CD14-positive monocyte (primary cell): Measurements from ENCODE around the gene SLC12A8. TPM values are rescaled to one million over a fixed set of nuclear protein-coding genes. Genes with fewer than 3 reads are reported as not detected.

Source experiments
- DNase-seq, 3 donors: peaks; one replicate each; pipeline ENCODE4 v3.0.0-alpha.2; 2011 to 2022
- H2AFZ ChIP-seq: 2 replicates; pipeline ENCODE4 v1.6.0; 2012; ENCODE audit warnings: mild to moderate bottlenecking, low read depth, low read length, inconsistent platforms; ENCODE audit not compliant: insufficient read depth, poor library complexity, severe bottlenecking
- H3K27ac ChIP-seq, 2 donors: 1 replicate in 1 of 2; 2 replicates in 1 of 2; pipeline ENCODE4 v1.5.1; 2012 to 2013; ENCODE audit warnings: low read length in 2 of 2, control low read depth in 1 of 2, inconsistent platforms in 1 of 2, low read depth in 1 of 2, mild to moderate bottlenecking in 1 of 2
- H3K27me3 ChIP-seq, 2 donors: one replicate each; pipeline versions ENCODE4 v1.6.0 to v1.6.1; 2011 to 2013; ENCODE audit warnings: low read length in 2 of 2; ENCODE audit not compliant: control insufficient read depth in 2 of 2, insufficient read depth in 2 of 2
- H3K36me3 ChIP-seq, 2 donors: replicated peaks in 1 of 2; 1 replicate in 1 of 2; 2 replicates in 1 of 2; pipeline versions ENCODE4 v1.5.1 to v1.6.1; 2012 to 2013; ENCODE audit warnings: low read length in 2 of 2, control low read depth in 1 of 2, inconsistent platforms in 1 of 2, mild to moderate bottlenecking in 1 of 2; ENCODE audit not compliant: insufficient read depth in 2 of 2, control insufficient read depth in 1 of 2
- H3K4me1 ChIP-seq, 2 donors: 1 replicate in 1 of 2; 2 replicates in 1 of 2; pipeline versions ENCODE4 v1.5.1 to v1.6.1; 2012 to 2013; ENCODE audit warnings: low read length in 2 of 2, control low read depth in 1 of 2, inconsistent platforms in 1 of 2, mild to moderate bottlenecking in 1 of 2, moderate library complexity in 1 of 2; ENCODE audit not compliant: insufficient read depth in 2 of 2, control insufficient read depth in 1 of 2
- H3K4me2 ChIP-seq: replicated peaks from 2 replicates; pipeline ENCODE3; 2012; ENCODE audit warnings: low read length, moderate library complexity, mild to moderate bottlenecking; ENCODE audit not compliant: poor library complexity, severe bottlenecking; ENCODE audit errors: extremely low read depth
- H3K4me3 ChIP-seq, 3 experiments: fragments of 200-600 bp in 1 of 3; sonication (generic) in 1 of 3; replicated peaks in 1 of 3; 1 replicate in 2 of 3; 2 replicates in 1 of 3; pipeline ENCODE4 v1.5.1; 2011 to 2013; ENCODE audit warnings: low read length in 3 of 3, mild to moderate bottlenecking in 3 of 3, control low read depth in 2 of 3, low read depth in 2 of 3, inconsistent platforms in 1 of 3, moderate library complexity in 1 of 3
- H3K79me2 ChIP-seq: 2 replicates; pipeline ENCODE4 v1.6.0; 2012; ENCODE audit warnings: mild to moderate bottlenecking, control low read depth, inconsistent platforms, low read length, moderate library complexity; ENCODE audit not compliant: insufficient read depth
- H3K9ac ChIP-seq: 2 replicates; pipeline ENCODE4 v1.6.0; 2017; ENCODE audit warnings: low read length, mild to moderate bottlenecking; ENCODE audit not compliant: insufficient read depth, poor library complexity, severe bottlenecking
- H3K9me3 ChIP-seq, 2 donors: replicated peaks in 1 of 2; 1 replicate in 1 of 2; 2 replicates in 1 of 2; pipeline versions ENCODE4 v1.5.1 to v1.6.1; 2012 to 2013; ENCODE audit warnings: low read length in 2 of 2, control low read depth in 1 of 2; ENCODE audit not compliant: control insufficient read depth in 1 of 2, insufficient read depth in 1 of 2
- H4K20me1 ChIP-seq: 2 replicates; pipeline ENCODE4 v1.6.0; 2012; ENCODE audit warnings: mild to moderate bottlenecking, low read length, control low read depth, moderate library complexity; ENCODE audit not compliant: insufficient read depth
- H3K27ac Mint-ChIP-seq, 7 donors: one replicate each; pipeline ENCODE4 v1.8.0; 2020; ENCODE audit warnings: mild to moderate bottlenecking in 7 of 7, mixed read lengths in 7 of 7, moderate library complexity in 6 of 7, inconsistent platforms in 2 of 7
- H3K27me3 Mint-ChIP-seq, 3 donors: one replicate each; pipeline ENCODE4 v1.8.0; 2021 to 2022; ENCODE audit warnings: low read depth in 3 of 3, mild to moderate bottlenecking in 3 of 3, mixed read lengths in 3 of 3, moderate library complexity in 3 of 3, inconsistent platforms in 1 of 3
- H3K36me3 Mint-ChIP-seq, 2 donors: one replicate each; pipeline ENCODE4 v1.8.0; 2020; ENCODE audit warnings: mixed read lengths in 2 of 2, inconsistent platforms in 1 of 2, mild to moderate bottlenecking in 1 of 2
- H3K4me1 Mint-ChIP-seq: one replicate; pipeline ENCODE4 v1.8.0; 2020; ENCODE audit warnings: mild to moderate bottlenecking, mixed read lengths
- H3K4me3 Mint-ChIP-seq, 2 donors: one replicate each; pipeline ENCODE4 v1.8.0; 2020; ENCODE audit warnings: mild to moderate bottlenecking in 2 of 2, mixed read lengths in 2 of 2, moderate library complexity in 1 of 2
- H3K9me3 Mint-ChIP-seq, 7 donors: one replicate each; pipeline ENCODE4 v1.8.0; 2020 to 2022; ENCODE audit warnings: mixed read lengths in 7 of 7, mild to moderate bottlenecking in 6 of 7, moderate library complexity in 6 of 7, inconsistent platforms in 2 of 7
- CTCF ChIP-seq: fragments of 200-600 bp; IDR thresholded peaks from one replicate; pipeline ENCODE4 v1.8.0; 2022; ENCODE audit warnings: antibody characterized with exemption, mild to moderate bottlenecking
- WGBS: methylation state at CpG from one replicate; pipeline ENCODE4 v1.1.5; 2013; ENCODE audit warnings: missing lambda C conversion rate; ENCODE audit not compliant: insufficient coverage; 5-methylcytosine and 5-hydroxymethylcytosine counted together
- intact Hi-C, 2 donors: fragments of 100-400 bp; cut with micrococcal nuclease; formaldehyde crosslinking; loops; one replicate each; pipeline versions ENCODE4 v1.15.0 to v1.15.1; 2023
- polyA plus RNA-seq, 3 donors: library from polyadenylated mRNA; depleted of rRNA in 1 of 3; unstranded in 2 of 3; stranded (reverse) in 1 of 3; fragments of 300-500 nt in 2 of 3; fragments of >200 nt in 1 of 3; fragmentation: Illumina TruSeq in 2 of 3; gene quantifications; 1 replicate in 2 of 3; 2 replicates in 1 of 3; pipeline ENCODE4 v1.2.3, GENCODE V29; 2012 to 2021

Gene SLC12A8
- polyA plus RNA-seq, 3 donors: 0.23 to 0.46 (median 0.35) TPM

- intact Hi-C loops: loop anchor here in 1 of 2 donors (10.0 kb wide), 1 partner anchor 78 kb away; the partner anchor contains the start of gene HEG1
- H3K4me1 Mint-ChIP-seq: peaks cover 55% of the 10 kb centered on the region
- Histone ChIP-seq H3K4me1 (peaks cover 48 to 54% of the 10 kb centered on the region in 2 donors), H3K79me2 (no peaks in the 10 kb centered on the region), H3K9ac (no peak overlapping the region), H4K20me1 (no peaks in the 10 kb centered on the region), H3K27ac (peak overlapping the region in 1 of 2 donors; percentile 20), H3K9me3 (no peaks in the 10 kb centered on the region), H2AFZ (peak overlapping the region; percentile 15), H3K4me3 (no peak overlapping the region), H3K4me2 (peak overlapping the region; percentile 24), H3K27me3 (no peaks in the 10 kb centered on the region), H3K36me3 (no peaks in the 10 kb centered on the region)
- peak overlapping the region in 1 of 2 donors; percentile 62 for H3K4me3 Mint-ChIP-seq
- TF ChIP-seq CTCF: no peak
- peak in 1 of 3 donors; percentile 28 for DNase-seq
- peaks cover 0 to 1% (median 0%) of the 10 kb centered on the region in 3 donors for H3K27me3 Mint-ChIP-seq
- no peaks in the 10 kb centered on the region for H3K36me3 Mint-ChIP-seq
- no peaks in the 10 kb centered on the region for H3K9me3 Mint-ChIP-seq
- H3K27ac Mint-ChIP-seq: peak overlapping the region in 6 of 7 donors; percentile 6 to 90 (median 69)
- WGBS: 6% methylated on average over 2 of the region's 2 CpGs
Measured at GRCh38 chr3:125132815-125133214, 79.7 kb downstream of the SLC12A8 start.

GRCh38 chr3:125129512-125129997, 83.0 kb downstream of the SLC12A8 start:
- no peak overlapping the region for H2AFZ ChIP-seq
- H3K9ac ChIP-seq: no peak overlapping the region
- H3K36me3 Mint-ChIP-seq: no peaks in the 10 kb centered on the region
- no peak overlapping the region for H3K27ac Mint-ChIP-seq
- no peak overlapping the region for H3K4me3 ChIP-seq
- H4K20me1 ChIP-seq: no peaks in the 10 kb centered on the region
- no peak overlapping the region for H3K4me2 ChIP-seq
- H3K27ac ChIP-seq: no peak overlapping the region
- TF ChIP-seq CTCF: no peak
- no peak overlapping the region for H3K4me3 Mint-ChIP-seq
- H3K27me3 ChIP-seq: no peaks in the 10 kb centered on the region
- H3K4me1 Mint-ChIP-seq: peaks cover 55% of the 10 kb centered on the region
- no peak for DNase-seq
- peaks cover 50 to 63% of the 10 kb centered on the region in 2 donors for H3K4me1 ChIP-seq
- H3K27me3 Mint-ChIP-seq: peaks cover 0 to 1% (median 0%) of the 10 kb centered on the region in 3 donors
- H3K9me3 Mint-ChIP-seq: no peaks in the 10 kb centered on the region
- intact Hi-C loops: no loop called here
- no peaks in the 10 kb centered on the region for H3K79me2 ChIP-seq
- WGBS: 93% methylated on average over 3 of the region's 10 CpGs
- no peaks in the 10 kb centered on the region for H3K9me3 ChIP-seq
- no peaks in the 10 kb centered on the region for H3K36me3 ChIP-seq
